Adrenal gland (tissue), 12 donors: ENCODE measurements around the gene STOML1. TPM values are rescaled to one million over a fixed set of nuclear protein-coding genes. Genes with fewer than 3 reads are reported as not detected.
A peak's percentile ranks its signal among the peaks of the same experiment; 100 is the strongest.

Experiments used
- DNase-seq, 7 donors: peaks; one replicate each; pipeline ENCODE4 v3.0.0-alpha.2; 2019 to 2020
- H3K27ac ChIP-seq, 5 donors: fragments of 200-600 bp; sonication (generic) in 4 of 5; 1 replicate in 3 of 5; 2 replicates in 2 of 5; pipeline versions ENCODE4 v1.5.1 to v1.8.0; 2016 to 2020; ENCODE audit warnings: mild to moderate bottlenecking in 1 of 5
- H3K27me3 ChIP-seq: fragments of 200-600 bp; 2 replicates; pipeline ENCODE4 v1.8.0; 2021
- H3K36me3 ChIP-seq, 2 donors: fragments of 200-600 bp; replicated peaks in 1 of 2; 1 replicate in 1 of 2; 2 replicates in 1 of 2; pipeline versions ENCODE4 v1.5.1 to v1.8.0; 2018 to 2022
- H3K4me1 ChIP-seq, 2 donors: fragments of 200-600 bp; replicated peaks in 1 of 2; 1 replicate in 1 of 2; 2 replicates in 1 of 2; pipeline versions ENCODE4 v1.5.1 to v1.8.0; 2018 to 2021
- H3K4me3 ChIP-seq, 4 donors: fragments of 200-600 bp; sonication (generic) in 3 of 4; one replicate each; pipeline ENCODE4 v1.5.1; 2016 to 2018
- H3K9me3 ChIP-seq, 3 donors: fragments of 200-600 bp; sonication (generic) in 1 of 3; replicated peaks in 1 of 3; 1 replicate in 2 of 3; 2 replicates in 1 of 3; pipeline versions ENCODE4 v1.5.1 to v1.8.0; 2016 to 2021
- CTCF ChIP-seq, 6 experiments: fragments of 450-650 bp in 4 of 6; fragments of 200-600 bp in 2 of 6; sonication (generic) in 1 of 6; IDR thresholded peaks; 1 replicate in 5 of 6; 2 replicates in 1 of 6; pipeline versions ENCODE4 v1.5.1 to v1.8.0; 2016 to 2021; ENCODE audit warnings: antibody characterized with exemption in 6 of 6, mild to moderate bottlenecking in 2 of 6, moderate library complexity in 1 of 6
- POLR2A ChIP-seq, 2 donors: fragments of 450-650 bp; IDR thresholded peaks; one replicate each; pipeline ENCODE4 v1.6.1; 2017; ENCODE audit warnings: antibody characterized with exemption in 2 of 2, mild to moderate bottlenecking in 2 of 2, moderate library complexity in 1 of 2
- WGBS, 4 donors: extraction: QIAGEN DNeasy Blood & Tissue Kit in 2 of 4; methylation state at CpG; one replicate each; pipeline versions ENCODE4 v1.1.5 to v1.1.7; 2013 to 2017; 5-methylcytosine and 5-hydroxymethylcytosine counted together
- intact Hi-C, 2 donors: fragments of 100-400 bp; cut with DNase I; formaldehyde crosslinking; loops; one replicate each; pipeline versions ENCODE4 v1.14.1 to v1.15.0; 2022 to 2023
- polyA plus RNA-seq, 3 donors: library from polyadenylated mRNA; stranded (reverse); fragments of 200-250 nt in 2 of 3; fragments of 350-450 nt in 1 of 3; fragmentation: Illumina TruSeq in 1 of 3; extraction: RNeasy Lipid Tissue Mini Kit (QIAGEN cat#74804) in 1 of 3; gene quantifications; one replicate each; pipeline ENCODE4 v1.2.3, GENCODE V29; 2013 to 2014
- total RNA-seq, 9 donors: library from RNA; depleted of rRNA in 4 of 9; stranded (reverse); fragments of >200 nt in 4 of 9; fragments of 120-200 nt in 1 of 9; fragmentation: NEBNext Ultra II Directional in 1 of 9; extraction: Animal tissue kit (Norgen Biotek cat#: 25700) in 1 of 9; gene quantifications; one replicate each; pipeline versions ENCODE4 v1.1.0 to v1.2.4, GENCODE V29; 2013 to 2023
- donor health status: healthy with polysubstance abuse.
- donor health status: Bipolar disorder and iron deficiency.
- donor health status: DM: yes; HTN: yes; CAD: no.
- donor health status: DM: no; HTN: no; CAD: no.
- donor health status: DM: no; HTN: no; CAD: no.
- donor health status: DM: yes; HTN: yes; CAD: no.

Gene STOML1
- total and polyA plus RNA-seq, 12 donors, result 8.6 to 92.2 (median 29.6) TPM

- Histone ChIP-seq H3K4me1 (peaks cover 0 to 8% of the 10 kb centered on the region in 2 donors), H3K4me3 (no peak overlapping the region), H3K27ac (peak overlapping the region in 2 of 5 donors; percentile 1 to 34), H3K27me3 (no peaks in the 10 kb centered on the region), H3K36me3 (peaks cover 0 to 1% of the 10 kb centered on the region in 2 donors), H3K9me3 (no peaks in the 10 kb centered on the region)
- DNase-seq, result no peak
- whole genome bisulfite sequencing, 4 donors, result 77 to 80% (median 79%) methylated on average over 9 to 13 of the region's 13 CpGs
- TF ChIP-seq POLR2A (IDR thresholded peaks at IDR 0.05), result no peak
- no peak for TF ChIP-seq CTCF (IDR thresholded peaks at IDR 0.05)
- intact Hi-C loops, result no loop called here
Measured at GRCh38 chr15:73944161-73945129, 47.6 kb downstream of the STOML1 start.

- DNase-seq, result no peak
- Histone ChIP-seq H3K4me1 (peaks cover 0 to 8% of the 10 kb centered on the region in 2 donors), H3K27ac (no peak overlapping the region), H3K9me3 (no peaks in the 10 kb centered on the region), H3K27me3 (no peaks in the 10 kb centered on the region), H3K36me3 (no peaks in the 10 kb centered on the region), H3K4me3 (no peak overlapping the region)
- intact Hi-C loops, result no loop called here
- TF ChIP-seq POLR2A (IDR thresholded peaks at IDR 0.05) (no peak), CTCF (IDR thresholded peaks at IDR 0.05) (no peak)
- WGBS, 4 donors, result 70 to 86% (median 80%) methylated on average over 3 to 6 of the region's 6 CpGs
Measured at GRCh38 chr15:73942751-73943270, 49.3 kb downstream of the STOML1 start.

DNA sequence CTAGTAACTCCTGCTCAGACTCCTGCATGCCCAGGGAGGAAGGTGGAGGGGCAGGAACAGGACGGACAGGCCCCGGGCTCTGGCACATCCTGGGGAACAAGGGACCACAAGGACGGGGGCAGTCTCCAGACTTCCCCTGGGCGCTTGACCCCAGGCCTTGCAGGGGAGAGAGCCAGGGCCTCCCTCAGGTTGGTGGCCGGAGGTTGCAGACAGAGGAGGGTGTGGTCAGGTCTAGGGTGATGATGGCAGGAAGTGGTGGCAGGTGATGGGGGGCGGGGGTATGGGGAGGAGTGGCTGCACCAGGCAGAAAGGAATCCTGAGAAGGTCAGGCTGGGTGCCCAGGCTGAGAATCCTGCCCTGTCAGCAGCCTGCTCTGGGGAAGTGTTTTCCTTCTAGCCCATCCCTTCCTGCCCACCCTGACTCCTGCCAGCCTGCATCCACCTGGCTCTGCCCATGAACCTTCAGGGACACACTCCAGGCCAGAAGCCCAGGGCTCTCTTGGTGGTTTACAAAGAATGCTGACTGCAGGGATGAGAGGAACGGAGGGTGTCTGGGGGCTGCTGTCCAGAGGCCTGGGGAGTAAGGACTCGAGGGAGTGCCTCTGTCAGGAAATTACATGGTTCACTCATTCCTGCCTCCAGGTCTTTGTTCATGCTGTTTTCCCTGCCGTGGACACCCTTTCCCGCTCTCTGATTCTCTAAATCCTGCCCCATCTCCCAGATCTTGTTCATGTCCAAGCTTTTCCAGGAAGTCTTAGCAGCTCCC is 50.0 kb downstream of the STOML1 start:
- WGBS, 4 donors, result 76 to 93% (median 83%) methylated on average over 7 to 10 of the region's 10 CpGs
- TF ChIP-seq POLR2A (IDR thresholded peaks at IDR 0.05), result no peak
- no peak for TF ChIP-seq CTCF (IDR thresholded peaks at IDR 0.05)
- Histone ChIP-seq H3K9me3 (no peaks in the 10 kb centered on the region), H3K36me3 (no peaks in the 10 kb centered on the region), H3K4me1 (peaks cover 0 to 10% of the 10 kb centered on the region in 2 donors), H3K27me3 (no peaks in the 10 kb centered on the region), H3K27ac (no peak overlapping the region), H3K4me3 (no peak overlapping the region)
- intact Hi-C loops, result no loop called here
- no peak for DNase-seq

- H3K36me3 ChIP-seq, result no peaks in the 10 kb centered on the region
- H3K27me3 ChIP-seq, result no peaks in the 10 kb centered on the region
- no peak overlapping the region for H3K4me3 ChIP-seq
- 81 to 90% (median 82%) methylated on average over 3 of the region's 3 CpGs for whole genome bisulfite sequencing, 4 donors
- no peaks in the 10 kb centered on the region for H3K9me3 ChIP-seq
- peaks cover 0 to 16% of the 10 kb centered on the region in 2 donors for H3K4me1 ChIP-seq
- no peak for DNase-seq
- TF ChIP-seq CTCF (IDR thresholded peaks at IDR 0.05), result no peak
- no peak for TF ChIP-seq POLR2A (IDR thresholded peaks at IDR 0.05)
- peak overlapping the region in 1 of 5 donors; percentile 76 for H3K27ac ChIP-seq
- intact Hi-C loops, result no loop called here
Measured at GRCh38 chr15:73941449-73941848, 50.6 kb downstream of the STOML1 start.
